KMS-11 (cell line): ENCODE results near the gene CASP10.

Source experiments
- H2AFZ ChIP-seq: fragments of 200-600 bp; sonication (generic); 2 replicates; pipeline ENCODE4 v1.6.1; 2016; ENCODE audit warnings: antibody characterized with exemption, mixed run types, low read depth
- H3K27ac ChIP-seq: fragments of 200-600 bp; sonication (generic); 2 replicates; pipeline ENCODE4 v1.6.1; 2016; ENCODE audit warnings: mild to moderate bottlenecking, mixed run types
- H3K27me3 ChIP-seq: fragments of 200-600 bp; sonication (generic); 2 replicates; pipeline ENCODE4 v1.6.1; 2017; ENCODE audit warnings: mild to moderate bottlenecking, low read depth, mixed run types, moderate library complexity; ENCODE audit not compliant: insufficient read depth
- H3K36me3 ChIP-seq: fragments of 200-600 bp; sonication (generic); 2 replicates; pipeline ENCODE4 v1.6.1; 2017; ENCODE audit warnings: mild to moderate bottlenecking, mixed run types; ENCODE audit not compliant: insufficient read depth
- H3K4me1 ChIP-seq: fragments of 200-600 bp; sonication (generic); 2 replicates; pipeline ENCODE4 v1.6.1; 2016; ENCODE audit warnings: mild to moderate bottlenecking, low read depth, mixed run types; ENCODE audit not compliant: poor library complexity, severe bottlenecking
- H3K4me2 ChIP-seq: fragments of 200-600 bp; sonication (generic); 2 replicates; pipeline ENCODE4 v1.7.0; 2016; ENCODE audit warnings: mild to moderate bottlenecking, mixed run types
- H3K4me3 ChIP-seq: fragments of 200-600 bp; sonication (generic); IDR thresholded peaks from 2 replicates; pipeline ENCODE4 v1.6.1; 2017; ENCODE audit warnings: low read depth, low read length, mixed read lengths; ENCODE audit not compliant: insufficient read depth
- H3K79me2 ChIP-seq: fragments of 200-600 bp; sonication (generic); 2 replicates; pipeline ENCODE4 v1.6.1; 2016; ENCODE audit warnings: low read depth, mixed run types; ENCODE audit not compliant: insufficient read depth
- H3K9ac ChIP-seq: fragments of 200-600 bp; sonication (generic); 2 replicates; pipeline ENCODE4 v1.6.1; 2016; ENCODE audit warnings: mild to moderate bottlenecking, mixed run types
- H4K20me1 ChIP-seq: fragments of 200-600 bp; sonication (generic); 2 replicates; pipeline ENCODE4 v1.6.1; 2016; ENCODE audit warnings: mild to moderate bottlenecking, mixed run types; ENCODE audit not compliant: insufficient read depth
- TF ChIP-seq, protein P1 (sequence below): fragments of 200-600 bp; sonication (generic); conservative IDR thresholded peaks from 2 replicates; pipeline ENCODE4 v1.6.1; 2017; ENCODE audit warnings: low read depth, mild to moderate bottlenecking, antibody characterized with exemption, low read length, moderate library complexity, mixed read lengths

CASP10 gene

DNA sequence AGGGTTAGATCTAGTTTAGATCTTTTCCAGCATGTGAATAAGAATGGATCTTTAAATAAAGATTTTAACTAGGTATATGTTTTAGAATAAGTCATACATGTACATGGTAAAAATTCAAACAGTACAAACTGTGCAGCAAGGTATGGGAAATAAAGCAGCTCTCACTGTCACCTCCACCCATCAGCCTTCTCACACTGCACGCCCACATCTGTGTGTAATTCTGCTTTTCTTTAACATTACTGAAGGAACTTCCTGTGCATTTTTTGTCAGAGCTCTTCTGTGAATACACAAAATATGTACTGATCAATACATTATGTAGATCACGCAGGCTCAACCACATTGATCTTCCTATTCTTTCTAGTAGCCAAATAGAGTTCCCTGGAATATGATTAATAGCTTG lies 80.8 kb downstream of the CASP10 start:
- H3K79me2 ChIP-seq, result peaks cover 98% of the 10 kb centered on the region
- no peak overlapping the region for H3K4me3 ChIP-seq
- H3K27me3 ChIP-seq, result no peaks in the 10 kb centered on the region
- H3K36me3 ChIP-seq, result no peaks in the 10 kb centered on the region
- TF ChIP-seq, protein P1, sequence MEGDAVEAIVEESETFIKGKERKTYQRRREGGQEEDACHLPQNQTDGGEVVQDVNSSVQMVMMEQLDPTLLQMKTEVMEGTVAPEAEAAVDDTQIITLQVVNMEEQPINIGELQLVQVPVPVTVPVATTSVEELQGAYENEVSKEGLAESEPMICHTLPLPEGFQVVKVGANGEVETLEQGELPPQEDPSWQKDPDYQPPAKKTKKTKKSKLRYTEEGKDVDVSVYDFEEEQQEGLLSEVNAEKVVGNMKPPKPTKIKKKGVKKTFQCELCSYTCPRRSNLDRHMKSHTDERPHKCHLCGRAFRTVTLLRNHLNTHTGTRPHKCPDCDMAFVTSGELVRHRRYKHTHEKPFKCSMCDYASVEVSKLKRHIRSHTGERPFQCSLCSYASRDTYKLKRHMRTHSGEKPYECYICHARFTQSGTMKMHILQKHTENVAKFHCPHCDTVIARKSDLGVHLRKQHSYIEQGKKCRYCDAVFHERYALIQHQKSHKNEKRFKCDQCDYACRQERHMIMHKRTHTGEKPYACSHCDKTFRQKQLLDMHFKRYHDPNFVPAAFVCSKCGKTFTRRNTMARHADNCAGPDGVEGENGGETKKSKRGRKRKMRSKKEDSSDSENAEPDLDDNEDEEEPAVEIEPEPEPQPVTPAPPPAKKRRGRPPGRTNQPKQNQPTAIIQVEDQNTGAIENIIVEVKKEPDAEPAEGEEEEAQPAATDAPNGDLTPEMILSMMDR, result no peak
- H3K4me1 ChIP-seq, result peaks cover 75% of the 10 kb centered on the region
- H4K20me1 ChIP-seq, result no peaks in the 10 kb centered on the region
- no peak overlapping the region for H2AFZ ChIP-seq
- peak overlapping the region; percentile 82; the same call in 1 of the 2 replicates for H3K9ac ChIP-seq
- H3K4me2 ChIP-seq, result peak overlapping the region; percentile 99
- peak overlapping the region; percentile 96; the same call in 1 of the 2 replicates for H3K27ac ChIP-seq

GRCh38 chr2:201264472-201265173 lies 81.7 kb downstream of the CASP10 start:
- no peaks in the 10 kb centered on the region for H4K20me1 ChIP-seq
- H3K9ac ChIP-seq, result no peak overlapping the region
- no peak overlapping the region for H3K4me3 ChIP-seq
- peaks cover 74% of the 10 kb centered on the region for H3K4me1 ChIP-seq
- H3K36me3 ChIP-seq, result 0 out of 2 replicates have a peak, but pooled peaks cover 3% of the 10 kb centered on the region
- H3K27me3 ChIP-seq, result no peaks in the 10 kb centered on the region
- no peak overlapping the region; the same call in 1 of the 2 replicates for H3K27ac ChIP-seq
- H2AFZ ChIP-seq, result no peak overlapping the region
- TF ChIP-seq, protein P1, result no peak
- peak overlapping the region; percentile 99; the same call in 1 of the 2 replicates for H3K4me2 ChIP-seq
- peaks cover 98% of the 10 kb centered on the region for H3K79me2 ChIP-seq

- Histone ChIP-seq H3K27ac (no peak overlapping the region), H3K36me3 (0 out of 2 replicates have a peak, but pooled peaks cover 3% of the 10 kb centered on the region), H3K4me1 (peaks cover 75% of the 10 kb centered on the region), H2AFZ (no peak overlapping the region), H3K9ac (no peak overlapping the region), H3K79me2 (peaks cover 97% of the 10 kb centered on the region), H4K20me1 (no peaks in the 10 kb centered on the region), H3K4me3 (no peak overlapping the region), H3K27me3 (no peaks in the 10 kb centered on the region), H3K4me2 (peak overlapping the region; percentile 31)
- TF ChIP-seq, protein P1, result no peak
Measured at GRCh38 chr2:201266629-201267028, 83.7 kb downstream of the CASP10 start.

GRCh38 chr2:201267278-201268030 lies 84.5 kb downstream of the CASP10 start:
- Histone ChIP-seq H3K4me1 (peaks cover 73% of the 10 kb centered on the region), H3K4me3 (no peak overlapping the region), H3K36me3 (0 out of 2 replicates have a peak, but pooled peaks cover 3% of the 10 kb centered on the region), H3K4me2 (no peak overlapping the region; the same call in 1 of the 2 replicates), H3K9ac (no peak overlapping the region), H3K27ac (no peak overlapping the region), H3K27me3 (no peaks in the 10 kb centered on the region), H4K20me1 (no peaks in the 10 kb centered on the region), H3K79me2 (peaks cover 95% of the 10 kb centered on the region), H2AFZ (no peak overlapping the region)
- TF ChIP-seq, protein P1, result no peak
